HEK293 (cell line): ENCODE data around the gene CTNNA2.

Source experiments
- CTCF ChIA-PET: fragments of 350-600 bp; formaldehyde crosslinking; extraction: SDS; loops from one replicate; lab custom pipeline; 2021; ENCODE audit warnings: antibody characterized with exemption; lab: Yijun Ruan, JAX
- POLR2A ChIA-PET: fragments of 300-600 bp; formaldehyde crosslinking; extraction: SDS; loops from one replicate; lab custom pipeline; 2020; ENCODE audit warnings: antibody characterized with exemption, inconsistent platforms; lab: Yijun Ruan, JAX
- H3K27ac ChIP-seq: fragments of 200-500 bp; sonication (Bioruptor generic); 2 replicates; pipeline ENCODE4 v1.5.1; 2014; ENCODE audit warnings: low read depth, low read length, control low read depth, inconsistent platforms; ENCODE audit errors: extremely low read depth
- H3K36me3 ChIP-seq, 2 experiments: fragments of 200-500 bp in 1 of 2; sonication (Bioruptor generic) in 1 of 2; 1 replicate in 1 of 2; 2 replicates in 1 of 2; pipeline ENCODE4 v1.5.1; 2014 to 2017; ENCODE audit warnings: inconsistent platforms in 2 of 2, low read length in 2 of 2; ENCODE audit not compliant: control insufficient read depth in 2 of 2, insufficient read depth in 1 of 2
- H3K4me1 ChIP-seq: fragments of 200-500 bp; sonication (Bioruptor generic); 2 replicates; pipeline ENCODE4 v1.5.1; 2014; ENCODE audit warnings: mild to moderate bottlenecking, low read length, inconsistent platforms; ENCODE audit not compliant: control insufficient read depth, insufficient read depth
- H3K4me3 ChIP-seq: 2 replicates; pipeline ENCODE4 v1.5.1; 2011; ENCODE audit warnings: low read depth, mild to moderate bottlenecking, control low read depth, low read length, moderate library complexity
- H3K9me3 ChIP-seq: fragments of 200-500 bp; sonication (Bioruptor generic); 2 replicates; pipeline ENCODE4 v1.5.1; 2014; ENCODE audit warnings: low read depth, low read length, inconsistent platforms; ENCODE audit not compliant: control insufficient read depth, insufficient read depth
- GLIS2 ChIP-seq: fragments of 450-650 bp; formaldehyde crosslinking; IDR thresholded peaks from 2 replicates; pipeline ENCODE4 v1.5.1; 2016; ENCODE audit warnings: missing biosample characterization, missing genetic modification characterization
- IKZF3 ChIP-seq: fragments of 450-650 bp; IDR thresholded peaks from 2 replicates; pipeline ENCODE4 v1.5.0; 2018; ENCODE audit warnings: missing biosample characterization, mild to moderate bottlenecking, missing genetic modification characterization, moderate library complexity
- KLF17 ChIP-seq: fragments of 450-650 bp; formaldehyde crosslinking; IDR thresholded peaks from 2 replicates; pipeline ENCODE4 v1.5.1; 2016; ENCODE audit warnings: missing biosample characterization, missing genetic modification characterization
- PRDM4 ChIP-seq: fragments of 450-650 bp; formaldehyde crosslinking; IDR thresholded peaks from 2 replicates; pipeline ENCODE4 v1.5.1; 2017; ENCODE audit warnings: missing biosample characterization, missing genetic modification characterization
- YY1 ChIP-seq: fragments of 450-650 bp; formaldehyde crosslinking; IDR thresholded peaks from 2 replicates; pipeline ENCODE4 v1.5.1; 2018; ENCODE audit warnings: missing biosample characterization, missing genetic modification characterization
- ZFP41 ChIP-seq: fragments of 450-650 bp; formaldehyde crosslinking; IDR thresholded peaks from 2 replicates; pipeline ENCODE4 v1.5.1; 2016; ENCODE audit warnings: missing biosample characterization, missing genetic modification characterization, borderline replicate concordance
- ZNF138 ChIP-seq: fragments of 450-650 bp; formaldehyde crosslinking; IDR thresholded peaks from 2 replicates; pipeline ENCODE4 v1.5.1; 2016; ENCODE audit warnings: missing biosample characterization, missing genetic modification characterization, borderline replicate concordance
- ZNF214 ChIP-seq: fragments of 450-650 bp; formaldehyde crosslinking; IDR thresholded peaks from 2 replicates; pipeline ENCODE4 v1.5.1; 2017; ENCODE audit warnings: missing biosample characterization, mild to moderate bottlenecking, missing genetic modification characterization, borderline replicate concordance
- ZNF221 ChIP-seq: fragments of 450-650 bp; formaldehyde crosslinking; IDR thresholded peaks from 2 replicates; pipeline ENCODE4 v1.5.1; 2017; ENCODE audit warnings: missing biosample characterization, missing genetic modification characterization, borderline replicate concordance
- ZNF26 ChIP-seq: fragments of 450-650 bp; formaldehyde crosslinking; IDR thresholded peaks from 2 replicates; pipeline ENCODE4 v1.5.1; 2016; ENCODE audit warnings: missing biosample characterization, missing genetic modification characterization
- ZNF324 ChIP-seq: fragments of 450-650 bp; formaldehyde crosslinking; IDR thresholded peaks from 2 replicates; pipeline ENCODE4 v1.5.1; 2016; ENCODE audit warnings: missing biosample characterization, missing genetic modification characterization
- ZNF354C ChIP-seq: fragments of 450-650 bp; formaldehyde crosslinking; IDR thresholded peaks from 2 replicates; pipeline ENCODE4 v1.5.1; 2016; ENCODE audit warnings: missing biosample characterization, missing genetic modification characterization, low read depth, borderline replicate concordance
- ZNF426 ChIP-seq: fragments of 450-650 bp; formaldehyde crosslinking; IDR thresholded peaks from 2 replicates; pipeline ENCODE4 v1.5.1; 2017; ENCODE audit warnings: missing biosample characterization, missing genetic modification characterization, mild to moderate bottlenecking, inconsistent platforms, moderate library complexity
- ZNF548 ChIP-seq: fragments of 450-650 bp; formaldehyde crosslinking; IDR thresholded peaks from 2 replicates; pipeline ENCODE4 v1.5.1; 2016; ENCODE audit warnings: missing biosample characterization, missing genetic modification characterization
- ZNF621 ChIP-seq: fragments of 450-650 bp; formaldehyde crosslinking; IDR thresholded peaks from 2 replicates; pipeline ENCODE4 v1.5.1; 2017; ENCODE audit warnings: missing biosample characterization, missing genetic modification characterization
- ZNF658 ChIP-seq: fragments of 450-650 bp; formaldehyde crosslinking; IDR thresholded peaks from 2 replicates; pipeline ENCODE4; 2016; ENCODE audit warnings: missing biosample characterization, missing genetic modification characterization
- ZNF704 ChIP-seq: fragments of 450-650 bp; formaldehyde crosslinking; IDR thresholded peaks from 2 replicates; pipeline ENCODE4 v1.5.1; 2016; ENCODE audit warnings: missing biosample characterization, missing genetic modification characterization
- ZNF747 ChIP-seq: fragments of 450-650 bp; formaldehyde crosslinking; IDR thresholded peaks from 2 replicates; pipeline ENCODE4 v1.5.1; 2016; ENCODE audit warnings: missing biosample characterization, missing genetic modification characterization
- ZSCAN30 ChIP-seq: fragments of 450-650 bp; IDR thresholded peaks from 2 replicates; pipeline ENCODE4 v1.5.1; 2018; ENCODE audit warnings: missing biosample characterization, mild to moderate bottlenecking, missing genetic modification characterization, moderate library complexity

Gene CTNNA2

GRCh38 chr2:79619976-79620375 lies 107.1 kb downstream of the CTNNA2 start (continued):
- TF ChIP-seq ZNF26 (tag by site-specific recombination), result no peak
- TF ChIP-seq ZNF426 (tag by site-specific recombination), result no peak
- no peak for TF ChIP-seq GLIS2 (tag by site-specific recombination)

- no peak overlapping the region for H3K27ac ChIP-seq
- TF ChIP-seq YY1 (tag by site-specific recombination) (no peak), ZNF658 (tag by site-specific recombination) (no peak), ZNF214 (tag by site-specific recombination) (no peak), ZNF548 (no peak), ZFP41 (tag by site-specific recombination) (no peak), ZSCAN30 (tag by site-specific recombination) (no peak), PRDM4 (tag by site-specific recombination) (no peak), ZNF221 (no peak), ZNF354C (tag by site-specific recombination) (no peak), ZNF324 (tag by site-specific recombination) (no peak), IKZF3 (tag by site-specific recombination) (no peak), ZNF621 (tag by site-specific recombination) (no peak), ZNF138 (tag by site-specific recombination) (no peak)
- POLR2A ChIA-PET, result no interaction called here
- no peak overlapping the region for H3K4me3 ChIP-seq
- CTCF ChIA-PET, result no interaction called here
- no peaks in the 10 kb centered on the region for H3K9me3 ChIP-seq
- no peaks in the 10 kb centered on the region for H3K4me1 ChIP-seq
- H3K36me3 ChIP-seq, result no peaks in the 10 kb centered on the region
Observed at GRCh38 chr2:79620679-79621078, 107.8 kb downstream of the CTNNA2 start.

- POLR2A ChIA-PET, result no interaction called here
- no peak for TF ChIP-seq ZNF704 (tag by site-specific recombination)
- TF ChIP-seq ZNF747 (tag by site-specific recombination), result no peak
- TF ChIP-seq KLF17 (tag by site-specific recombination), result no peak
- no peaks in the 10 kb centered on the region for H3K36me3 ChIP-seq
- no peaks in the 10 kb centered on the region for H3K4me1 ChIP-seq
- no peaks in the 10 kb centered on the region for H3K9me3 ChIP-seq
- no peak overlapping the region for H3K27ac ChIP-seq
- CTCF ChIA-PET, result no interaction called here
- no peak overlapping the region for H3K4me3 ChIP-seq
Observed at GRCh38 chr2:79621252-79621651, 108.4 kb downstream of the CTNNA2 start.
